Central memory CD4-positive, alpha-beta T cell (primary cell): ENCODE results near the gene FOXP1.

Source experiments
- DNase-seq: peaks from one replicate; pipeline ENCODE4 v3.0.0; 2022

Gene FOXP1

DNA sequence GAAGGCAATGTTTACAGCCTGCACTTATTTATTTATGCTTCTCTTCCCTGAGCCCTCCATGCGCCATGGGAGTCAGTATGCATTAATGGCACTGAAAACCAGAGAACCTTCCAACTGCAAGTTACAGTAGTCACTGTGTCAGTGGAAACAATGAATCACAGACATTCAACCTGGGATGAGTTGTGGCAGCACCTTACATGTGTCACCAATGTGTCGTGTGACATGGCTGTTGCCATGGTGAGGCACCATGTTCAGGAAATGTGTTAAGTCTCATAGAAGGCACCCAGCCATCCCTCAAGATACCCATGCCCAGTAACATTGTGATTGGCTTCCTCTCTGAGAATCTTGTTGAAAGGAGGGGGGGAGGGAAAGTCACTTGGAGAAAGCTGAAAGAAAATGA is 105.0 kb downstream of the FOXP1 start:
- peak; percentile 48 for DNase-seq

- no peak for DNase-seq
Measured at GRCh38 chr3:71476950-71477349, 106.6 kb downstream of the FOXP1 start.

- DNase-seq: no peak
Measured at GRCh38 chr3:71469138-71469435, 114.4 kb downstream of the FOXP1 start.

GRCh38 chr3:71468311-71469137 is 115.0 kb downstream of the FOXP1 start:
- DNase-seq: no peak

- DNase-seq: no peak
Measured at GRCh38 chr3:71466483-71466882, 117.0 kb downstream of the FOXP1 start.

GRCh38 chr3:71465371-71466036 is 118.0 kb downstream of the FOXP1 start:
- DNase-seq: no peak

DNA sequence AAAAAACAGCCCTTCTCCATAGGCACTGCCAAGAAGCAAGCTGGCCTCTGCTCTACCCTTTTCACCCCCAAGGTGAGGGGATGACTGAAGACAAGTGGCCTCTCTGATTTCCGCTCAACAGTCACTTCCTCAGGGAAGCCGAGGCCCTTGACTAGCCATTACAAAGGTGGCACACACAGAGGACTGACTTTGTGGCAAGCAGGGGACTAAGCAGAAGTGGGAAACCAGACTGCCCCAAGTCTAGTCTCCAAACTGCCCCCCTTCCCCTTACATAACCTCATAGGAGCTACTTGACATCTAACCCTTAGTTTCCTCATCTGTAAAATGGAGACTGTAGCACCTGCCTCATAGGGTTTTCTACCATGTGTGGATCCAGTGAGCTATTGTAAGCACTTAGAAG is 118.9 kb downstream of the FOXP1 start:
- DNase-seq: no peak

DNA sequence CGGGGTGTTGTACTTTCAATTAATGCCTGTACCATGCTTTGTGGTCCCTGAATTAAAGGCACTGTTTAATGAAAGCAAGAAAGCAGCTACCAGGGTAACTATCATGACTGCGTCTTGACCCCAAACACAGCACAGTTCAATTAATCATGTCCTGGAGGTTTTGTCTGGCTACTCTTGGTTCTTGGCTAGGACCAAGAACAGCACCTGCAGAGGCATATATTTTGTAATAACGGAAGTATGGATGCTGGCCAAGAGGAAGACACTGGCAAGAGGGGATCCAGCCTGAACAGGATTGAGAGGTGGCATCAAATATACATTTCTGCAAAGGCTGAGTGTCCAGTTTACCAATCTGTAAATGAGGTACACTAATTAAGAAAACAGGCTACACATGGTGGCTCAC is 119.9 kb downstream of the FOXP1 start:
- DNase-seq: no peak

DNA sequence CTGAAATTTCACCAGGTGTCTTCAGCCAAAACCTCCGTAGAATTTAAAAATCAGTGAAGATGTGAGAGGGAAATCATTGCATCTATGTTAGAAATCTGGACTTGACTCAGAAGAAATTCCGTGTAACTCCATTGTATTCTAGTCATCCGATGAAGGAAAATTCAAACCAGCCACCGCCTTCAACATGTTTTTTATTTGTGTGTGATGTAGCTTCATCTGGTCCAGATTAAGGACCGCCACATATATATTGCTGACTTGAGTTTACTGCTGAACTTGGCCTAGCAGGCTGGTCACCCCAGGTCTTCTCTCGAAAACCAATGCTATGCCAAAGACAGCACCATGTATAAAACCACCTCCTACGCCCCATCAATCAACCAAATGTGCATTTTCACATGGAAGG is 120.9 kb downstream of the FOXP1 start:
- DNase-seq: no peak

GRCh38 chr3:71461749-71462483 is 121.6 kb downstream of the FOXP1 start:
- DNase-seq: no peak

GRCh38 chr3:71461114-71461513 is 122.4 kb downstream of the FOXP1 start:
- DNase-seq: no peak

- no peak for DNase-seq
Measured at GRCh38 chr3:71458895-71459294, 124.6 kb downstream of the FOXP1 start.

DNA sequence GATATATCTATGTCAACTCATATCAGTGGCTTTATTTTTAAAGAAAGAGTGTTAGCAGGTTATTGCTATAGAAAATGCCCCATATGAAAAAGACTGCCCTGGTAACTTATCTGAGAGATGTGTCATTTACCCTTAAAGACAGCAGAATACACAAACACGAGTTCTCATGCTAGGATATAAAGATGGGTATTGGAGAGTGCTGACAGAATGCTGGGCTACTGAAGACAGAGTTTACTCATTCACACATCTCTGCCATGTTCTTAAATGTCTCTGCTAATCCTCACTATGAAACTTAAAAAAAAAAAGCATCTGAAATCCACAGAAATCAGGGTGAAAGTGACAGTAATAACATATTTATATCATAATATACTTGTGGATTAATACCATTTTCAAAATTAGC is 126.7 kb downstream of the FOXP1 start:
- DNase-seq: no peak

DNA sequence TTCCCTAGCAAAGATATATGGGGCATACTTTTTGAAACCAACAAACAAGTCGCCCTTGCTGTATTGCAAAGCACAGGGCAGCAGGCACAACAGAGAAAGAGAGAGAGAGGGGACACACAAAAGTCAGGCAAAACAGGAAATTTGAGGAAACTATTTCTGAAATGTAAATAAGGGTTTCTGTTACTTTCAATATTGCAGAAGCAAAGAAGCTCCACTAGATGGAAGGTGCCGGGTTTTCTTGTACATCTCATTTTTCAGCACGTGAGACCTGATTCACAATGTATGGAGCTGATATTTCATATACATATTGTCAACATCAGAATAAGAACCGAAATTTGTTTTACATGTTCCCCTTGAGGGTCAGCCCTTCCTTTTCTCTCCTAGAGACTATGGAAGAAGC is 127.4 kb downstream of the FOXP1 start:
- DNase-seq: peak; percentile 28

DNA sequence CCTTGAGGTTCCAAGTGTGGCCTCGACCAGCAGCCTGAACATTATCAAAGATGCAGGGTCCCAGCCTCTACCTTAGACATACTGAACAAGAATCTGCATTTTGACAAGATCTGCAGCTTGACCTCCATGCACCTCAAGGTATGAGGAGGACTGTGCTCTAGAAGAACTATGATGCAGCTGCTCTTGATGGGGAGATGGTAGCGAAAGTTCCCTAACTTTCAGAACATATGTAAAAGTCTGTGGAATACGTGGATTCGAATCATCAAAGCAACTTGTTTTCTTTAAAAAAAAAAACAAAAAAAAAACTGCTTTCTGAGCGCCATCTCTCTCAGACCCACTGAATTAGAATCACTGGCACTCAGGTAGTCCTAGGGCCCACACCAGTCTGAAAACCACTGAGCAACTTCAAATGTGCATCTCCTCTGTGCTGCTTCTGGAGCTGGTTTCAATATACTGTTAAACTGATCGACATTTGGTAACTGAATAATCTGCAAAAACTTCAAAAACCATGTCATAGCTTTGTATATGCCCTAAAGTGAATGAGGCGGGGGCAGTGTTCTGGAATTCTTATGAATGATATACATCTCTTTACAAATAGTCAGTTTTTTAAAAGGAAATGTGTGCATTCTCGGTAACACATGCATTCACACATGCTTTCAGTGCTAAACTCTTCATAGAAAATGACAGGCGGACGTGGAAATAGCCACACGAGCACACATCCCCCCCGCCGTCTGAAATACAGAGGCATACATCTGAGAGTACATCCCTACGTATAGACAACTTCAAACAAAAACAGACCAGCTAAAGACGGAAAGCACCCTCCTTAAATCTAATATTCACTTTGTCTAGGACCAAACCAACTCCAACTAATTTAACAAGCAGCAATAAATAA is 128.8 kb downstream of the FOXP1 start:
- peak; percentile 9 for DNase-seq

DNA sequence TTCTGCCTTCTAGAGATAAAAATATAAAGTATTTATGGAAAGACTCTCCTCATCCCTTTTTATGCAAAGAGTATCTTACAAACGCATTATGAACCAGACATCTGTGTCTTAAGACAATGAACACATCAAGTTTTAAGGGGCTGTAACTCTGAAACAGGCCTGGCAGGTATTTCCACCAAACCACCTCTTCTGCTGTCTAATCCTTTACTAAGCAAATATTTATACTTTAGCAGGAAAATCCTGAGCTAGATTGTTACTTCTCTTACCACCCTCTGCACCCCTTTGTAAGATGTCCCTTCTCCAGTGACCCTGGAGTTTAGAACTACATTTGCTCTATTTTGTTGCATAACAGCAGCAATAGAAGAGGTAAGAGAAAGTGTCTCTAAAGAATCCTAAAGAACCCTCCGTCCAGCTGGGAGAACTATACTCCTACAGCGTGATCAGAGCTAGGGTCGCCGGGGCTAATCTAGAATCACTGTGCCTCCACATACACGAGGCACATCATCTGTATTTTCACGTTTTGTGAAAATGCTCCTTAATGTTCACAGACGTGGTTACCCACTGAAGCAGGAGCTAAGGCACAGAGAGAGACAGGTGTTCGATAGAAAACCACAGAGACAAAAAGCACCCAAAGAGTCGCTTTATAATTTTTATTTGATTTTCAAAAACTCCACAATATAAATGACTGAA is 129.6 kb downstream of the FOXP1 start:
- peak; percentile 26 for DNase-seq

DNA sequence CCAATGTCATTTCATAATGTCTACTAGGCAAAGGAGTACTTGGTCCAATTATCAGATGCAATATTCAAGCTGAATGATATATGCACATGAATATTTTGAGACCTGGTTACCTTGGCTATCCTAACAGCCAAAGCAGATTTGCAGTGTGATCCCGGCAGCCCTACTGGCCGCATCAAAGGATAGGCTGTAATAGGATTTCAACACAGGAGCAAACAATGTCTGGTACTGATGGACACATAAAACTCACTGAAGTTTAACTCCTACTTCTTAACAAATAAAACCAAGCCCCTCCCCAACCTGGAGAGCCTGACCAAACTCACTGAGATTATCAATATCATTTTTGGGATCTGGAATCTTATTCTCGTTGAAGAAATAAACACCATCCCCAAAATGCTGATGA is 130.2 kb downstream of the FOXP1 start:
- no peak for DNase-seq

DNA sequence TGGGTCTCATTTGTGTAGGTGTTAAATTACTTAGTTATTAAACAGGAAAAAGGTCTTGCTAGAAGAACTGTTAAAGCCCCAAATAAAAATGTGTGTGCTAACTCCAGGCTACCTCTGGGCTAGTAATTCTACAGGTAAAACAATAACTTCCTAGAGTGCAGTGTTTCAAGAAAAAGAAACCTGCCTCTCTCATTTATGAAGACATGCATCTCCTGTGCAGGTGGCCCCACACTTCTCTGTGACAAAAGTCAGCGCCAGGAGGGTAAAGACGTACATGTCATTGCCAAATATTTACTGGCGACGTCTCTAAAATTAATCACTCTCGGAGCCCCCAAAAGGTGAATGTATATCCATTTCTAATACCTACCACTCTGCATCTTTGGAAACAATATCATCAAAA is 131.7 kb downstream of the FOXP1 start:
- DNase-seq: no peak

- no peak for DNase-seq
Measured at GRCh38 chr3:71451060-71451459, 132.5 kb downstream of the FOXP1 start.

GRCh38 chr3:71450162-71450561 is 133.4 kb downstream of the FOXP1 start:
- DNase-seq: no peak

GRCh38 chr3:71447803-71448202 is 135.7 kb downstream of the FOXP1 start:
- no peak for DNase-seq

- no peak for DNase-seq
Measured at GRCh38 chr3:71447197-71447596, 136.3 kb downstream of the FOXP1 start.
